Stimulated activated CD4-positive, alpha-beta T cell treated with anti-CD3 and anti-CD28 coated beads, Interleukin-1b, Interleukin-23, amount 100 ng/mL, for 48 hours (primary cell): ENCODE results near the gene FOSB.
A peak's percentile ranks its signal among the peaks of the same experiment; 100 is the strongest.

Experiments used
- DNase-seq: peaks from one replicate; pipeline ENCODE4 v3.0.0-alpha.2; 2020

Gene FOSB

DNA sequence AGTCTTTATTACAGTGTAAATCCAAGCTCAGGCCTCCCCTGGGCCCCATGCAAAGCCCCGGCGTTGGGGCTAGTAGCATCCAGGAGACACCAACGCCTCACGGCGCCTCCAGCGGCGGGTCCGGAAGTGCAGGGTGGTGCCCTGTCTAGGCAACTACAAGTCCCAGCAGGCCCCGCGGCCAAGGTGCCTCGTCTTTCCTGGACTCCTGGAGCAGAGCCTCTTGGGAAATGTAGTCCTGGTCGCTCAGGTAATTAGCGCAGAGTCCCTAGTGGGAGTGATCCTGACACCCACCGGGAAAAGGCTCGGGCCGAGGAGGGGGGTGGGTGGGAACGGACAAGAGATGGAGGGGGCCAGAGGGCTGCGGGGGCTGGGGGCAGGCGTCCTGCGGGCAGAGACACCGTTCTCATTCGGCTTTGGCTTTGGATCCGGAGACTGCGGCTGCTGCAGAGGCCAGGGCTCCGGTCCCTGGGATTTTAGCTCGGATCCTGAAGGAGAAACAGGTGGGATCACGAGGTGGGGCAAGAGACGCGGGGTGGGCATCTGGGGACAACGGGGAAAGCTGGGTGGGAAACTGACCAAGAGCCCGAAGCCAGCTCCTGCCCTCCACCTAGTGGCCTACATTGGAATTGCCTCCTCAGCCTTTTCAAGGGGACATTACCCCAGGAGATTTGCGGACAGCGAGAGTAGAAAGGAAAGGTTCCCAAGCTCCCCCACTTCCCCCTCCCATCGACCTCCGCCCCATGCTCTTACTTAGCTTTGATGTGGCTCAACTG lies 17.7 kb downstream of the FOSB start:
- peak; percentile 98 for DNase-seq

GRCh38 chr19:45488708-45489107 lies 20.9 kb downstream of the FOSB start:
- no peak for DNase-seq

DNA sequence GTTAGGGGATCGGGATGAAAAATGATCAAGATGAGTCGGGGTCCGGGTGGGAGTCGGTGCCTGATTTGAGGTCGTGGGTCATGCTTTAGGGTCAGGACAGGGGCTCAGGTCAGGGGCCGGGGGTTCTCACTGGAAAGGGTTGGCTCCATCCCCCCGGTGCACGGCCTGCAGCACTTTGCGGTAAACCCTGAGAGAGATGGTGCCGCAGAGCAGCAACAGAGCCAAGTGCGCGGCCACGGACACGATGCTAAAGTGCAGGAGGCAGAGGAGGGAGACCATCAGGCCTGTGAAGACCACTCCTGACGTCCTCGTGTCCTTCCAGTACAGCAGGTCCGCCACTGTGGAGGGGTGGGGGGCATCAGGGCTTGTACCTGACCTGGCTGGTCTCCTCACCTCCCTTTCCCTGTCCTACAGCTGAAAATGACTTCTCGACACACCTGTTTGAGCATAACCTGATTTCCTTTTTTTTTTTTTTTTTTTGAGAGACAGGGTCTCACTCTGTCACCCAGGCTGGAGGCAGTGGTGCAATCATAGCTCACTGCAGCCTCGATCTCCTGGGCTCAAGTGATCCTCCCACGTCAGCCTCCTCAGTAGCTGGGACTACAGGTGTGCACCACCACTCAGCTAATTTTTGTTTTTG lies 21.5 kb downstream of the FOSB start:
- no peak for DNase-seq

- DNase-seq, result no peak
Measured at GRCh38 chr19:45492137-45492626, 24.4 kb downstream of the FOSB start.

GRCh38 chr19:45492627-45493470 lies 25.1 kb downstream of the FOSB start:
- DNase-seq, result no peak

DNA sequence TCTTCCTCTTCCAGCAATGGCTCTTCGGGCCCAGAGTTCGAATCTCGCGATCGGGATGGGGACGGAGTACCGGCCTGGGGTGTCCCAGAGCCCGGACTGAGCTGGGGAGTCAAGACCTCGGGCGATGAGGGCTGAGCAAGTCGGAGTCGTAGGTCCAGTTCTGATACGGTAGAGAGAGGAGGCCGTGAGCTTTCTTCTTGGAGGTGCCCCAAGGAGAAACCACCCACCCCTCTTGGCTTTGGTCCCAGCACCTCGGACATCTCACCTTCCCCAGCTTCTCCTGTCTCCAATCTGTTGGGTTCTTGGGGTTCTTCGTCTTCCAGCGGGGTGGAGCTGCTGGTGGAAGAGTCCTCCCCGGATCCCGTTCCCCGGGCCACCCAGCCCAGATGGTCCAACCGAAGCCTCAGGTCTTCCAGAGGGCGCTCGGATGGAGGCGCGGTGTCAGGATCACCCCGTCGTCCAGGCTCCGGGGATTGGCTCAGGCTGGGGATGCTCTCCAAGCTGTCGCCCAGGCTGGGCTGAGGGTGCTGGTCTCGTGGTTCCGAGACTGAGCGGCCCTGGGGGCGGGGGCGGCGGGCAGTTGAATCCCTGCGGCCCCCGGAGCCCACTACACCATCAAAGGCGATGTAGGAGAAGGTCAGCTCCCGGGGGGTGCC lies 26.6 kb downstream of the FOSB start:
- no peak for DNase-seq

DNA sequence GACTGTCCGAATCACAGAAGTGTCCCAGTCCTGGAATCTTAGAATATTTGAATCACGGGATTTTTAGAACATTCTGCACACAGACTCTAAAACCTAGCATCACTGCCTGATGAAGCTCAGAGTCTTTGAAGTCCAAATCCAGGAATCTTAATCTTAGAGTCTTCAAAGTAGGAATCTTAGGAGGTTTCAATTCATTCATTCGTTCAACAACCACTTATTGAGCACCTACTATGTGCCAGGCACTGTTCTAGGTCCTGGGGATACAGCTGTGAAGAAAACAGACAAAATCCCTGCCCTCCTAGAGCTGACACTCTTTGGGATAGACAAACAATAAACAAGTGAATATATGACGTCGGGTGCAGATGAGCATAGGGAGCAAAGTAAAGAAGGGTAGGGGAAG lies 27.4 kb downstream of the FOSB start:
- DNase-seq, result no peak

DNA sequence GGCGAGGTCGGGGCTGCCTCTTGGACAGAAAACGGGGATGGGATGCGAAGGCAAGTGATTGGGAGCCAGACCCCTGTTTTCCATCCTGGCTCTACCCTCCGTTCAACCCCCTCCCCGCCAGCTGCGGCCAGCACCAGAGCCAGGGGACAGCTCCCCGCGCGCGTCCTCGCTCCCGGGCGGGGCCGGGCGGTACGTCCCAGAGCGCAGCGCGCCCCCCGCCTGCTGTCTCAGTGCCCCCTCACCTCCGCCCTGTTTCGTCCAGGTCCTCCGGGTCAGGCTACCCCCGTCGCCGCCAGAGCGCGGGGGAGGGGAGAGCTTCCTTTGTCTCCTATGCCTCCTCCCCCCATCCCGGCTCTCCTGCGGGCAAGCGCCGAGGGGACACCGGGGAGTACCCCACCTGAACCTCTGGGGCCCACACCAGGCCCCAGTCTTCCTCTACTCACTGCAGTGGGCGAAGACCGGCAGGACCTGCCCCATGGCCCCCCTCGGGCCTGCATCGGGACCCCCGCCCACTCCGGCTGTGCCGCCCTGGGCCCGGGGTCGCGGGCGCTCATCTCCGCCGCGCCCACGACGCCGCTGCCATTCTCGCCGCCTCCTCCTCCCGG lies 28.7 kb downstream of the FOSB start:
- no peak for DNase-seq

GRCh38 chr19:45497791-45498190 lies 30.0 kb downstream of the FOSB start:
- DNase-seq, result no peak

DNA sequence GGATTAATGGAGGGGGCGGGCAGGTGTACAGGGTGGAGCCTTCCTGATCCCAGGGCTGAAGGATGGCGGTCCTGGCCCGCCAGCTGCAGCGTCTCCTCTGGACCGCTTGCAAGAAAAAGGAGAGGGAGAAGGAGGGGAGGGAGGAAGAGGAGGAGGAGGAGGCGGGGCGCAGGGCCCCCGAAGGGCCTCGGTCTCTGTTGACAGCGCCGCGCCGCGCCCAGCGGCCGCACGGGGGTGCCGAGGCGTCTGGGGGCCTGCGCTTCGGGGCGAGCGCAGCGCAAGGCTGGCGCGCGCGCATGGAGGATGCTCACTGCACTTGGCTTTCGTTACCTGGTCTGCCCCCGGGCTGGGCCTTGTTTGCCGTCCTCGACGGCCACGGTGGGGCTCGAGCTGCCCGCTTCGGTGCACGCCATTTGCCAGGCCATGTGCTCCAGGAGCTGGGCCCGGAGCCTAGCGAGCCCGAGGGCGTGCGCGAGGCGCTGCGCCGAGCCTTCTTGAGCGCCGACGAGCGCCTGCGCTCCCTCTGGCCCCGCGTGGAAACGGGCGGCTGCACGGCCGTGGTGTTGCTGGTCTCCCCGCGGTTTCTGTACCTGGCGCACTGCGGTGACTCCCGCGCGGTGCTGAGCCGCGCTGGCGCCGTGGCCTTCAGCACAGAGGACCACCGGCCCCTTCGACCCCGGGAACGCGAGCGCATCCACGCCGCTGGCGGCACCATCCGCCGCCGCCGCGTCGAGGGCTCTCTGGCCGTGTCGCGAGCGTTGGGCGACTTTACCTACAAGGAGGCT lies 30.8 kb downstream of the FOSB start, which contains the start of gene PPM1N:
PPM1N (plus strand) TSS at position 33 of the 785 bp plus-strand sequence; CDS start at position 63, 30 bp downstream.
- DNase-seq, result peak; percentile 62

GRCh38 chr19:45499196-45500180 lies 31.7 kb downstream of the FOSB start:
- peak; percentile 80 for DNase-seq

DNA sequence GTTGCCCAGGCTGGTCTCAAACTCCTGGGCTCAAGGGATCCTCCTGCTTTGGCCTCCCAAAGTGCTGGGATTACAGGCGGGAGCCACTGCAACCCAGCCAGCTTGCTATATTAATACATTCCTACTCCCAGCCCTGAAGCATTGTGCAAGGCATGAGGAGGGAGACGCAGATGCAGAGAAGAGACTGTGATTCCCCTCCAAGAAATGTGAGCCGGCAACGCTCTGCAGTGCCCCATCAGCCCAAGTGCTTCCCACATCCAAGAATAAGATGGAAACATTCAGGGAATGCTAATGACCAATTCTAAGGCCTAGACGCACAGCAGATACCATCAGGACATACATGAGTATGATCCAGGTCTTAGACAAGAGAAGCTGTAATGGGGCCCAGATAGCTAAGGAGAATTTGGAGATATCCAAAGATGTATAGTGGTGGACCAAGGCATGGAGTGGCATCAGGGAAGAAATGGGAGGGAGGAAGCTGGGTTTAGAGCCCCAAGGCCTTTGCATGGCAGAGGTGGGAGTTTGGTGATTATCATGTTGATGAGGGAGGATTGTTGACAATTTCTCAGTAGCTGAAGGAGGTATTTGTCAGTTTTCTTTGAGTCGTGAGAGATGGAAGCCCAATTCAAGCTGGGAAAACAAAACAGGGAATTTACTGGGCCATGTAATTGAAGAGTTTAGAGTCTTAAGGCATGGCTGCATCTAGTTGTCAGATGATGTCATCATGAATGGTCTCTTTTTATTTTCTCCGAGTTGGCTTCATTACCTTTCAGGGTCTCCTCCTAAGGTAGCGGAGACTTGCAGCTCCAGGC lies 33.3 kb downstream of the FOSB start:
- DNase-seq, result no peak

- no peak for DNase-seq
Measured at GRCh38 chr19:45501730-45502014, 33.9 kb downstream of the FOSB start.

DNA sequence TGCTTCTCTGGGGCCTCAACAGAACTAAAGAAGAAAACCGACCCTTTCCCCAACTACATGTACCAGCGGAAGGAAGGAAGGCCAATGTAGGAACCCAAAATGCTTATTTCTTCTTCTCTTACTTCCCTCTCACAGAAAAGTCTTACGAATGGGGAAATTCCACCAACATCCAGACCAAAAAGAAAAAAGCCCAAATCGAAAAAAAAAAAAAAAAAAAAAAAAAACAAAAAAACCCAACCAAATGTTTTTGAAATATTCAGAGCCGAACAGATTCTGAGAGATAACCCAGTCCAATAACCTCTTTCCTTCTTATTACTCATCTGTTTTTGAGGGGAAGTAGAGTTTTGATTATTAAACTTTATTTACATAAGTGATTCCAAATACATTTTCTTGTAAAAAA lies 34.3 kb downstream of the FOSB start:
- no peak for DNase-seq

DNA sequence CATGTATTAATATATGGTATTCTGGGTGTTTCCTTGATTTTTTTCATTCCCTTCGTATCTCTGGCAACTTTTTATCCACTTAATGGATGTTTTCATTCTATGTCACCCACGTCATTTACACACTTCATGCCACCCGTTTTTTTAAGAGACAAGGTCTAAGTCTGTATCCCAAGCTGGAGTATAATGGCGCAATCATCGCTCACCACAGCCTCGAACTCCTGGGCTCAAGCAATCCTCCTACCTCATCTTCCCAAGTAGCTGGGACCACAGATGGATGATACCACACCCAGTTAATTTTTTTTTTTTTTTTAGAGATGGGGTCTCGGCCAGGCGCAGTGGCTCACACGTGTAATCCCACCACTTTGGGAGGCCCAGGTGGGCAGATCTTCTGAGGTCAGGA lies 36.1 kb downstream of the FOSB start:
- no peak for DNase-seq

GRCh38 chr19:45505151-45505995 lies 37.6 kb downstream of the FOSB start:
- no peak for DNase-seq

GRCh38 chr19:45505996-45506245 lies 38.1 kb downstream of the FOSB start:
- no peak for DNase-seq

GRCh38 chr19:45506246-45506988 lies 38.6 kb downstream of the FOSB start:
- DNase-seq, result peak; percentile 99
